GM15510 (cell line): ENCODE results near the gene SAXO1.

ENCODE experiments used
- POLR2A ChIP-seq: IDR thresholded peaks from 3 replicates; pipeline ENCODE4 v1.6.1; 2011; ENCODE audit warnings: borderline replicate concordance; ENCODE audit not compliant: insufficient read length; ENCODE audit errors: extremely low read depth

The SAXO1 gene

GRCh38 chr9:18942801-18943200, 90.2 kb downstream of the SAXO1 start:
- TF ChIP-seq POLR2A, result no peak

DNA sequence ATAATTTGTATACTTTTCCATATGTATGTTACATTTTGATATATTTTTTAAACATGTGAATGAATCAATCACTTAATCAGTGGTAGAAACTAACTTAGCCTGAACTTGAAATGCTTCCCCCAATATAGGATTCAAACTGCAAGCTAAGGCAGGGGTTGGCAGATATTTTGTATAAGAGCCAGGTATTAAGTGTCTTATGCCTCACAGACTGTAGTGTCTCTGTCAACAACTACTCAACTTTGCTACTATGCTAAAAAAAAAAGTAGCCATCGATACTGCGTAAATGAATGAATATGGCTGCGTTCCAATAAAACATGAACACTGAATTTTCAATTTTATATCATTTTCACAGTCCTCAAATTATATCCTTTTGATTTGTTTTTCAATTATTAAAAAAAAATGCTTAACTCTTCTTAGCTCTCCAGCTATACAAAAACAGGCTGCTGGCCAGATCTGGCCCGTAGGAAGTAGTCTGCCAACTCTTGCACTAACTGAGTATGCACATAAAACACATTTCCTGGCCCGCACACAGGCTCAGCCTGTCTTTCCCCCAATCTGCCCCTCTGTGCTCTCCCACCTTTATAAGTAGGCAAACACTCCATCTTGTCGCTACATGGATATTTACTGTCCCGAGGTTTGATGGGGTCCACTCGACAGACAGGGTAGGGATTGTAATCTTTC, 91.8 kb downstream of the SAXO1 start:
- no peak for TF ChIP-seq POLR2A

DNA sequence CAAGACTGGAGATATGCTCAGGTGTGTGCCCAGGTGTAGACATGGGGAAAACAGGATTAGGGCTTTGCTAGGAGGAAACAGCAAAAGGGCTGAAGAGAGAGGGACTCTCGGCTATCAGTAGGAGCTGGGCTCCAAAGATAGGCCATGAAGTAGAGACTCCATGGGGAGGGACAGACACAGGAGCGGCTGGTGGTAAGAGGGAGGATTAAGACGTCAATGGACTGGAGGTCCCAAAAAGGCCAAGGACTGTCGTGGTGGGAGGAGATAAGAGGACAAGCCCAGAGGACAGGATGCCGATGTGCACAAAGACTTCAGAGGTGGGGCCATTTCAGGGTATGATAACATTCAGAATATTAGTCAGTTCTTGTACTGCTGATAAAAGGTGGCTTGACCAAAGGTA, 93.1 kb downstream of the SAXO1 start:
- no peak for TF ChIP-seq POLR2A

DNA sequence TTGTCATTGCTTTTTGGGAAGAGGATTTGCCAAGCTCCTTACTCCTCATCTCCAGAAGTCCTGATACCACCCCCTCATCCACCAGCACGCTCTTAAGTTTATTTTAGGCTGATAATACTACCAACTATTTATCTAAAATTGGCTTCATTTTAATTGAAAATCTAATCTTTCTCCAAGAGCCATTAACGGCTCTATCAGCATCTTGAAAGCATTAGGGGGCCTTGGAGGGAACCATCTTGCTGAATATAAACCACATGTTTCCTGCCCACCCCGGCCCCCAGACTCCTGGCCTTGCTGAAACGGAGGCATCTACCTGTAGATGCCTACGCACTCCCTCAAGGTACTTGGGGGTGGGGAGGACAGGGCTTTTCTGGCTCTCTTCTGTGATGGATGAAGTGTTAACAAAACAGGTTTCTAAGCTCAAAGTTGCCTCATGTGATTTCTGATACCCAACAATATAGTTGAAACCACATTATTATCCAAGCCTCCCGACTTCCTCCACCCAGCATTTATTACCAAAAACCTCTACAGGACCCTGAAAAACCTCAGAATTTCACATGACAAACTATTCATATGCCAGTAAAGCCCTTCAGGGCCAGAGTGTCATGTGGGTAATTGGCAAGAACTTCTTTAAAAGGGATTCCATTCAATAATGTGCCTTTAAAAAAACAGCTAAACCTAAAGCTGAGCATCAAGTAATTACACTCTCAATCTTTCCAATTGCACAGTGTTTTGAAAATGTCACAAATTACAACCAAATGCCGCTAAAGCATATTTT, 96.7 kb downstream of the SAXO1 start:
- no peak for TF ChIP-seq POLR2A

DNA sequence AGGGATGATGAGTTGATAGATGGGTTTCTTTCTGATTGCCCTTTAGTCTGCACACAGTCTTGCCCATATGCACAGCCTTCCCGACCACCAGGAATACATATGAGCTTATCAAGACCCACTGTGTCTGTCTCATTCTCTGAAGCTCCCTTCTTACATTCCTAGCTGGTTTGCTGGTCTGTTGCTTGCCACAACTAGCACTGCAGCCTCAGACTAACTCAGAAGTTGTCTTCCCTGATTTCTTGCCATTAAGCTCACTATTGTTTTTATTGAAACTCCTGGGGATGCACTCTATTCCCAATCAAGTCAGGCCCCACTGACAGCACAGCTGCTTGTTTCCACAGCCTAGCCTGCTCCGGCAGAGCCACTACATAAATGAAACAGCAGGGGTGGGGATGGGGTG, 97.5 kb downstream of the SAXO1 start:
- no peak for TF ChIP-seq POLR2A

DNA sequence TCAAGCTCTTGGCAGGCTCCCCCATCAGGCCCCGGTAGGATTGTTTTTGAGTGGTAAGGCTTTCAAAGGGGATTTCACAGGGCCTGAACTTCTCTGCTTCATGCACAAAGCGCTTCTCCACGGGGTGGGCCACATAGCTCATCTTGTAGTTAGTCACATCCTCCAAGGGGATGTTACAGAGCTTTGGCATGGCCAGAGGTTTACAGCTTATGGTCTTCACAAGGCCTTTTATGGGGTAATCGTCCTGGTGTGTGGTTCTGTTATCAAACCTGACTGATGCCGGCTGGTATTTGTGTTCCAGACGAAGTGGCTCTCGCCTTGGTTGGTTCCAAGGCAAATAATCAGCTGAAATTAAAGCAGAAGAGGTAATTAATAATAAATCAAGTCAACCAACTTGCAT, 104.3 kb downstream of the SAXO1 start:
- TF ChIP-seq POLR2A, result no peak

DNA sequence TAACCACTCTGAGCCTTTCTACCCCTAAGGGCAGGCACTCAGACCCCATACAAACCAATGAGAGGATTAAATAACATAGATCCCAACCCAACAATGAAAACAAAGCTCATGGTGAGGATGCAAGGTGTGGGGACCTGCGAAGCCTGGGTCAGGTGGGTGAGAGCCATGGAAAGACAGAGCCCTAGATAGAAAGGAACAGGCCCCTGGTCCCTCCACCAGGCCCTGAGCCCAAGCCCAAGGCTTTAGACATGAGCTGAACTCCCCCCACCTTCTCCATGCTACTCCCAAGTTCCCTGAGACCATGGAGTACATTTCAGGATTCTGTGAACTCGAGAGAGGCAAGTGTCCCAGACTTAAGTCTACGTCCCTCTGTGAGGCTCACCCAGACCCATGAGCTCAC, 106.5 kb downstream of the SAXO1 start:
- TF ChIP-seq POLR2A, result no peak

DNA sequence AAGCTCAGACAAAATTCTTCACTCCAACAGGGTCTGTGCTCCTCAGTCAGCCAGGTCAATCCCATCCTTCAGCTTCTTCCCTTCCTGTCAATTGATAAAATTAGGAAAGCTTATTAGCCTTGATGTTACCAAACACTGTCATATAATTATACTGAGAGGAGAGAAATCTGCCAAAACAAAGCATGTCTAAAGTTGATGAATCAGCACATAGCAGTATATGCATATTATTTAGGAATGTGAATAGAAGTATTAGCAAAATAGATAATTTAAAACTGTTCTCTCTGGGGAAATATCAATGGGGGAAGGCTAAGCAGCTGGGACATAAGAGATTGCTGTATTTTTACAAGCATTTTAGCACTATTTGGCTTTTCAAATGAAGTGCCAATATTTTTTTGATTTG, 107.1 kb downstream of the SAXO1 start:
- TF ChIP-seq POLR2A, result no peak

DNA sequence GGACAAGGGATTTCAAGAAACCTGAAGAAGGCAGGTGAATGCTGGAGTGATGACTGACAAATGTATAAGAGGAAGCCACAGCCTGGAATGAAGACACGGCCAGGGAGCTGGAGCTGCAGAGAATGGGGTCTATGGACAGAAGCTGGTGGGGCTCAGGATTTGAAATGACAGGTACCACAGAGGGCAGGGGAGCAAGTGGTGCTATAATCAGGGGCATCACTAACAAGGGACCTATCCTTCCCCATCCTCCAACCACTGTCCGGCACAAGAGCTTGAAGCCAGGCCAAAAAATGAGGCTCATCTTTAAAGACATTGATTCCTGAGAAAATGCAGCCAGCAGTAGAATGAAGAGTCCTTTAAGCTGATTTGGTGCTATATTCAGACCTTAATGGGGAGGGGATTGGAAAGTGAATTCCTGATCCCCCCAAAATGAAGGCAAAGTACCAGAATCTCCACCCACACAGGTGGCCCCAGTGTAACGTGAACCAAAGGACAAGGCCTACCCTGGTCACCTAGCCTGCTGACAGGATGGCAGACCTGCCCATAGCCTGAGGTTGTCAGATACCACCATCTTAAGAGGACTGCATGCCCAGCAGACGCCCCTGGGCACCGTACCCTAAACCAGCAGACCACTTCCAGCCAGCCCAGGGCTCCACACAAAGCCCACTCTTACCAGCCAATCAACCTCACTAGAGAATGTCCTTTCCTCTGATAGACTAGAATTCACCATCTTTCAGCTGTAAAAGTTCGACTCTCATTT, 109.2 kb downstream of the SAXO1 start:
- TF ChIP-seq POLR2A, result no peak

GRCh38 chr9:18923167-18923566, 109.8 kb downstream of the SAXO1 start:
- no peak for TF ChIP-seq POLR2A

- TF ChIP-seq POLR2A, result no peak
Measured at GRCh38 chr9:18922161-18922885, 110.7 kb downstream of the SAXO1 start.

DNA sequence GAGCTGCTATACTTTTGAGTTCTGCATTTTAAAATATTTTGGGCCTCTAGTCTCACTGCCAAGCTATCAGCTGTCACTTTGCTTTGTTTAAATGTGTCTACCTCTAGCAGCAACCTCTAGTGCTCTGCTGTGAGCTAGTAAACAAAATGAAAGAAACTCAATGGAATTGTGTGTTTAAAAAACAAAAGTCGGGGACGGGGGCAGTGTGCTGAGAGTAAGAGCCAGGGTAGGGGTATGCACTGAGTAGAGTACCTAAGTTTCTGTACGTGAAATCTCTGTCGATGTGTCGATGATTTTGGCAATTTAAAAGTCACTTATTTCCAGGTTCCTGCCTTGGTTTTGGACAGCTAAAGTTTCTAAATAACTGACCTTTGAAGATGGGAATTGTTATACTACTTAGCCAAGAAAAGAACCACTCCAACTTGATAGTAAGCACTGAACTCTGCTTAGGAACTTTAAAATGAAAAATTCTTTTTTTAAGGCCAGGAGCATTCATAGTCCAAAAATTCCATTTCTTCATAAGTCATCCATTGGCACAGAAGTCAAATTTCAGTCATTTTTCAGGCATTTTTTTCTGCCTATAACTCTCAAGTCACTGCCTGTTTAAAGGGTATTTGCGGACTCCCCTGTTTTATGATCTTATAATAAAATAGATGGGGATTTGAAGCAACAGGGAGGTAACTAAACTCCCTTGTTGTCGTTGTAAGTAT, 111.5 kb downstream of the SAXO1 start:
- TF ChIP-seq POLR2A, result no peak

DNA sequence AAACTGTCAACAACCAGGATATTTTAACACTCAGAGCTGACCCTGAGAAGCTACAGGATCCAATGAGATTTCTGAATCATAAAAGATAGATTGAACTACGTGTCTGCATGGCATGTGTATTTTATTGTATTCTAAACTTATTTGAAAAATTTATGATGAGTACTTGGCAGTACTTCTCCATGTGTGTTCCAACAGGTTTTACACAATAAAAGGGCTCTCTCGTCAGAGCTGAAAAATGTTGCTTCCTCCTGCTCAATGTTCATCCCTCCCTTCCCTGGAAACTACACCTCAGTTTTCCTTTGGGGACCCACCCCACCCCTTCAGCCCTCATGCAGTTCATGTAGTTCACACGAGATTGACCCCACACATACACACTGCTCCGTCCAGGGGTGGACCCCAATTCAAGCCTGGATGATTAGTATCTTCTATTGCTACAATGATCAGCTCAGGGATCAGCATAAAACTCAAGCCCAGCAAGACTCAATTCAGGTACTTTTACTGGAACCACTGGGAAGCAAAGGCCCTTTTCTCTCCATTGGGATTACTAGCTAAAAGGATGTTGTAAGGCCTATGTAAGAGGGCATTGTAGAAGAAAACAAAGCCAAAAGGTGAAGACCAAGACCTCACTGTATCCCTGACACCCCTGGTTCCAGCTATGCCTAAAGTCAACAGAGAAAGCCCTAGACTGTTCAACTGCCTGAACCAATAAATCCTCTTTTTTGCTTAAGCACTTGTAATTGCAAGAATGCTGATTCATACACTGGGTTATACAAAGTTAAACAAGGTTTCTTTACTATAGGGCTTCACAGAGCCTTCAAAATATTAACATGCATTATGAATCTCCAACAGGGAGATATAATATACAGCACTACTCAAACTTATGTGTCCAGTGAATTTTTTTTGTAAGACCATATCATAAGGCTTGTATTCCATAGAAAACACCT, 112.6 kb downstream of the SAXO1 start:
- TF ChIP-seq POLR2A, result no peak

- no peak for TF ChIP-seq POLR2A
Measured at GRCh38 chr9:18911714-18912342, 121.2 kb downstream of the SAXO1 start.

GRCh38 chr9:18910916-18911315, 122.1 kb downstream of the SAXO1 start:
- no peak for TF ChIP-seq POLR2A
